CD14-positive monocyte (primary cell): Measurements from ENCODE around the gene VPS13A. TPM values are rescaled to one million over a fixed set of nuclear protein-coding genes. Genes with fewer than 3 reads are reported as not detected.

Source experiments
- DNase-seq, 3 donors: peaks; one replicate each; pipeline ENCODE4 v3.0.0-alpha.2; 2011 to 2022
- H2AFZ ChIP-seq: 2 replicates; pipeline ENCODE4 v1.6.0; 2012; ENCODE audit warnings: mild to moderate bottlenecking, low read depth, low read length, inconsistent platforms; ENCODE audit not compliant: insufficient read depth, poor library complexity, severe bottlenecking
- H3K27ac ChIP-seq, 2 donors: 1 replicate in 1 of 2; 2 replicates in 1 of 2; pipeline ENCODE4 v1.5.1; 2012 to 2013; ENCODE audit warnings: low read length in 2 of 2, control low read depth in 1 of 2, inconsistent platforms in 1 of 2, low read depth in 1 of 2, mild to moderate bottlenecking in 1 of 2
- H3K27me3 ChIP-seq, 2 donors: one replicate each; pipeline versions ENCODE4 v1.6.0 to v1.6.1; 2011 to 2013; ENCODE audit warnings: low read length in 2 of 2; ENCODE audit not compliant: control insufficient read depth in 2 of 2, insufficient read depth in 2 of 2
- H3K36me3 ChIP-seq, 2 donors: replicated peaks in 1 of 2; 1 replicate in 1 of 2; 2 replicates in 1 of 2; pipeline versions ENCODE4 v1.5.1 to v1.6.1; 2012 to 2013; ENCODE audit warnings: low read length in 2 of 2, control low read depth in 1 of 2, inconsistent platforms in 1 of 2, mild to moderate bottlenecking in 1 of 2; ENCODE audit not compliant: insufficient read depth in 2 of 2, control insufficient read depth in 1 of 2
- H3K4me1 ChIP-seq, 2 donors: 1 replicate in 1 of 2; 2 replicates in 1 of 2; pipeline versions ENCODE4 v1.5.1 to v1.6.1; 2012 to 2013; ENCODE audit warnings: low read length in 2 of 2, control low read depth in 1 of 2, inconsistent platforms in 1 of 2, mild to moderate bottlenecking in 1 of 2, moderate library complexity in 1 of 2; ENCODE audit not compliant: insufficient read depth in 2 of 2, control insufficient read depth in 1 of 2
- H3K4me2 ChIP-seq: replicated peaks from 2 replicates; pipeline ENCODE3; 2012; ENCODE audit warnings: low read length, moderate library complexity, mild to moderate bottlenecking; ENCODE audit not compliant: poor library complexity, severe bottlenecking; ENCODE audit errors: extremely low read depth
- H3K4me3 ChIP-seq, 3 experiments: fragments of 200-600 bp in 1 of 3; sonication (generic) in 1 of 3; replicated peaks in 1 of 3; 1 replicate in 2 of 3; 2 replicates in 1 of 3; pipeline ENCODE4 v1.5.1; 2011 to 2013; ENCODE audit warnings: low read length in 3 of 3, mild to moderate bottlenecking in 3 of 3, control low read depth in 2 of 3, low read depth in 2 of 3, inconsistent platforms in 1 of 3, moderate library complexity in 1 of 3
- H3K79me2 ChIP-seq: 2 replicates; pipeline ENCODE4 v1.6.0; 2012; ENCODE audit warnings: mild to moderate bottlenecking, control low read depth, inconsistent platforms, low read length, moderate library complexity; ENCODE audit not compliant: insufficient read depth
- H3K9ac ChIP-seq: 2 replicates; pipeline ENCODE4 v1.6.0; 2017; ENCODE audit warnings: low read length, mild to moderate bottlenecking; ENCODE audit not compliant: insufficient read depth, poor library complexity, severe bottlenecking
- H3K9me3 ChIP-seq, 2 donors: replicated peaks in 1 of 2; 1 replicate in 1 of 2; 2 replicates in 1 of 2; pipeline versions ENCODE4 v1.5.1 to v1.6.1; 2012 to 2013; ENCODE audit warnings: low read length in 2 of 2, control low read depth in 1 of 2; ENCODE audit not compliant: control insufficient read depth in 1 of 2, insufficient read depth in 1 of 2
- H4K20me1 ChIP-seq: 2 replicates; pipeline ENCODE4 v1.6.0; 2012; ENCODE audit warnings: mild to moderate bottlenecking, low read length, control low read depth, moderate library complexity; ENCODE audit not compliant: insufficient read depth
- H3K27ac Mint-ChIP-seq, 7 donors: one replicate each; pipeline ENCODE4 v1.8.0; 2020; ENCODE audit warnings: mild to moderate bottlenecking in 7 of 7, mixed read lengths in 7 of 7, moderate library complexity in 6 of 7, inconsistent platforms in 2 of 7
- H3K27me3 Mint-ChIP-seq, 3 donors: one replicate each; pipeline ENCODE4 v1.8.0; 2021 to 2022; ENCODE audit warnings: low read depth in 3 of 3, mild to moderate bottlenecking in 3 of 3, mixed read lengths in 3 of 3, moderate library complexity in 3 of 3, inconsistent platforms in 1 of 3
- H3K36me3 Mint-ChIP-seq, 2 donors: one replicate each; pipeline ENCODE4 v1.8.0; 2020; ENCODE audit warnings: mixed read lengths in 2 of 2, inconsistent platforms in 1 of 2, mild to moderate bottlenecking in 1 of 2
- H3K4me1 Mint-ChIP-seq: one replicate; pipeline ENCODE4 v1.8.0; 2020; ENCODE audit warnings: mild to moderate bottlenecking, mixed read lengths
- H3K4me3 Mint-ChIP-seq, 2 donors: one replicate each; pipeline ENCODE4 v1.8.0; 2020; ENCODE audit warnings: mild to moderate bottlenecking in 2 of 2, mixed read lengths in 2 of 2, moderate library complexity in 1 of 2
- H3K9me3 Mint-ChIP-seq, 7 donors: one replicate each; pipeline ENCODE4 v1.8.0; 2020 to 2022; ENCODE audit warnings: mixed read lengths in 7 of 7, mild to moderate bottlenecking in 6 of 7, moderate library complexity in 6 of 7, inconsistent platforms in 2 of 7
- WGBS: methylation state at CpG from one replicate; pipeline ENCODE4 v1.1.5; 2013; ENCODE audit warnings: missing lambda C conversion rate; ENCODE audit not compliant: insufficient coverage; 5-methylcytosine and 5-hydroxymethylcytosine counted together
- intact Hi-C, 2 donors: fragments of 100-400 bp; cut with micrococcal nuclease; formaldehyde crosslinking; loops; one replicate each; pipeline versions ENCODE4 v1.15.0 to v1.15.1; 2023
- polyA plus RNA-seq, 3 donors: library from polyadenylated mRNA; depleted of rRNA in 1 of 3; unstranded in 2 of 3; stranded (reverse) in 1 of 3; fragments of 300-500 nt in 2 of 3; fragments of >200 nt in 1 of 3; fragmentation: Illumina TruSeq in 2 of 3; gene quantifications; 1 replicate in 2 of 3; 2 replicates in 1 of 3; pipeline ENCODE4 v1.2.3, GENCODE V29; 2012 to 2021
- TF ChIP-seq, protein P1 (sequence below): fragments of 200-600 bp; IDR thresholded peaks from one replicate; pipeline ENCODE4 v1.8.0; 2022; ENCODE audit warnings: antibody characterized with exemption, mild to moderate bottlenecking

The VPS13A gene
- polyA plus RNA-seq, 3 donors = 0.27 to 1.8 (median 1.1) TPM

DNA sequence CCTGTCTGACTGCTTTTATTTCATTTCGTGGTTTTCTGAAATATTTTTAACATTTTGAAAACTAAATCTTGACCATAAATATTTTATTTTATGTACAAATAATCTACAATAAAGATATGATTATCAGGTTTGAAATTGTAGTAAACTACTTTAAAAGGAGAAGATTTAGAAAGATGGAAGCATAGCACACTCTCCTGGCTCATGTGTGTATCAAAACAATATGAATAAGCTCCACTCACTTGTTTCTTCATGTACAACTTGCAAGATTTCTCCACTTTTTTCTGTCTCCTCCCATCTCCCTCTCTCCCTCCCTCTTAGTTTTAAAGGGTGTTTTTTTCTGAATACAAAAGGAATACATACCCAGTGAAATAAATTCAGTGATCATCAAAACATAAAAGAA is 15.4 kb upstream of the VPS13A start:
- no CpG with 5 or more reads among the region's 1 CpG for WGBS
- H3K9me3 ChIP-seq = no peaks in the 10 kb centered on the region

DNA sequence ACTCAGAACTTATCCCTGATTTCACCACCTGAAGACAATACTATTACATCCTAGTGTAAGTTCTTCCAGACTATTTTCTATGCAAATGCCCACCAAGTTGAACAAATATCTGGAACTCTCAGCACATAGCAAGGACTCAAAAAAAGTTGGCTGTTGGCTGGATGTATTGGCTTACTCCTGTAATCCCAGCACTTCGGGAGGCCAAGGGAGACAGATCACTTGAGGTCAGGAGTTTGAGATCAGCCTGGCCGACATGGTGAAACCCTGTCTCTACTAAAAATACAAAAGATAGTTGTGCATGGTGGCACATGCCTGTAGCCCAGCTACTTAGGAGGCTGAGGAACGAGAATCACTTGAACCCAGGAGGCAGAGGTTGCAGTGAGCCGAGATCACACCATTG is 15.0 kb upstream of the VPS13A start:
- H3K4me2 ChIP-seq = no peak overlapping the region
- H3K79me2 ChIP-seq = no peaks in the 10 kb centered on the region
- H3K4me1 Mint-ChIP-seq = peaks cover 5% of the 10 kb centered on the region
- 88% methylated on average over 1 of the region's 4 CpGs for WGBS
- H3K4me1 ChIP-seq = no peaks in the 10 kb centered on the region
- TF ChIP-seq, protein P1, sequence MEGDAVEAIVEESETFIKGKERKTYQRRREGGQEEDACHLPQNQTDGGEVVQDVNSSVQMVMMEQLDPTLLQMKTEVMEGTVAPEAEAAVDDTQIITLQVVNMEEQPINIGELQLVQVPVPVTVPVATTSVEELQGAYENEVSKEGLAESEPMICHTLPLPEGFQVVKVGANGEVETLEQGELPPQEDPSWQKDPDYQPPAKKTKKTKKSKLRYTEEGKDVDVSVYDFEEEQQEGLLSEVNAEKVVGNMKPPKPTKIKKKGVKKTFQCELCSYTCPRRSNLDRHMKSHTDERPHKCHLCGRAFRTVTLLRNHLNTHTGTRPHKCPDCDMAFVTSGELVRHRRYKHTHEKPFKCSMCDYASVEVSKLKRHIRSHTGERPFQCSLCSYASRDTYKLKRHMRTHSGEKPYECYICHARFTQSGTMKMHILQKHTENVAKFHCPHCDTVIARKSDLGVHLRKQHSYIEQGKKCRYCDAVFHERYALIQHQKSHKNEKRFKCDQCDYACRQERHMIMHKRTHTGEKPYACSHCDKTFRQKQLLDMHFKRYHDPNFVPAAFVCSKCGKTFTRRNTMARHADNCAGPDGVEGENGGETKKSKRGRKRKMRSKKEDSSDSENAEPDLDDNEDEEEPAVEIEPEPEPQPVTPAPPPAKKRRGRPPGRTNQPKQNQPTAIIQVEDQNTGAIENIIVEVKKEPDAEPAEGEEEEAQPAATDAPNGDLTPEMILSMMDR = no peak
- H3K4me3 ChIP-seq = no peak overlapping the region
- no peaks in the 10 kb centered on the region for H3K9me3 ChIP-seq
- no peak overlapping the region for H2AFZ ChIP-seq
- H3K27me3 Mint-ChIP-seq = peaks cover 2 to 12% (median 3%) of the 10 kb centered on the region in 3 donors
- no peak overlapping the region for H3K4me3 Mint-ChIP-seq
- H3K36me3 ChIP-seq = no peaks in the 10 kb centered on the region
- H3K36me3 Mint-ChIP-seq = no peaks in the 10 kb centered on the region
- no peaks in the 10 kb centered on the region for H3K27me3 ChIP-seq
- no peak overlapping the region for H3K27ac ChIP-seq
- peaks cover 0 to 2% (median 0%) of the 10 kb centered on the region in 7 donors for H3K9me3 Mint-ChIP-seq
- no peak overlapping the region for H3K9ac ChIP-seq
- H4K20me1 ChIP-seq = no peaks in the 10 kb centered on the region
- intact Hi-C loops = no loop called here
- DNase-seq = no peak
- no peak overlapping the region for H3K27ac Mint-ChIP-seq

More for the DNA sequence above, 15.4 kb upstream of the VPS13A start:
- Histone ChIP-seq H3K4me2 (no peak overlapping the region), H3K36me3 (no peaks in the 10 kb centered on the region), H3K4me3 (no peak overlapping the region), H3K27ac (no peak overlapping the region), H3K4me1 (no peaks in the 10 kb centered on the region), H3K9ac (no peak overlapping the region), H3K27me3 (no peaks in the 10 kb centered on the region), H2AFZ (no peak overlapping the region), H3K79me2 (no peaks in the 10 kb centered on the region), H4K20me1 (no peaks in the 10 kb centered on the region)
- intact Hi-C loops = no loop called here
- Mint-ChIP-seq H3K9me3 (peaks cover 0 to 2% (median 0%) of the 10 kb centered on the region in 7 donors), H3K4me3 (no peak overlapping the region), H3K27me3 (peaks cover 2 to 12% (median 3%) of the 10 kb centered on the region in 3 donors), H3K4me1 (peaks cover 5% of the 10 kb centered on the region), H3K36me3 (no peaks in the 10 kb centered on the region), H3K27ac (no peak overlapping the region)
- TF ChIP-seq, protein P1 = no peak
- DNase-seq = no peak
